Activated CD4-positive, alpha-beta T cell treated with anti-CD3 and anti-CD28 coated beads for 4 hours (primary cell): ENCODE data around the gene SUMF1.

Experiments
- DNase-seq, 2 donors: peaks; one replicate each; pipeline ENCODE4 v3.0.0-alpha.2; 2020

The SUMF1 gene

DNA sequence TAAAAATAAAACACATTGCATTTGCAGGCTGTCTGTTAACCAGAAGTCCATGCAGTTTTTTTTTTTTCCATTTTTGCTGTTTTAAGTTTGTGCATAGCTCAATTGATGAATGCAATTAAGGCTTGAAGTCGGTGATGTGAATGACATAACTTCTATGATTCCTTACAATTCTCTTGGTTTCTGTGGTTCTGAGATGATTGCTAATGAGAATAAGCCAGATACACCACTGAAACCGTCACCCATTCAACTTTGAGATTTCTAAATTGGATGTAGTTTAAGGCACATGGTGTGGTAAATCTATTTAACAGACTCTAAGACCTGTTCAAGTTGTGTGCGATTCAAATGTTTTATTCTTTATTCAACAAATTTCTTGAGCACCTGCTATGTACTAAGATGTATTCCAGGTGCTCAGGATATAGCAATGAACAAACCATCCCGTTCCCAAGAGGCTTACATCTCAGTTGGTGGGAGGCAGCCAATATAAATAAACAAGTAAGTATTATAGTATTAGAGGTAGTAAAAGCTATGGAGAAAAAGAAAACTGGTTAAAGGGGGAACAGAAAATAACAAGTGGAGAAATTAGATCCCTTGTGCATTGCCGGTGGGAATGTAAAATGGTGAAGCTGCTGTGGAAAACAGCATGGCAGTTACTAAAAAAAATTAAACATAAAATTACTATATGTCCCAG lies 30.1 kb upstream of the SUMF1 start:
- DNase-seq, result no peak

DNA sequence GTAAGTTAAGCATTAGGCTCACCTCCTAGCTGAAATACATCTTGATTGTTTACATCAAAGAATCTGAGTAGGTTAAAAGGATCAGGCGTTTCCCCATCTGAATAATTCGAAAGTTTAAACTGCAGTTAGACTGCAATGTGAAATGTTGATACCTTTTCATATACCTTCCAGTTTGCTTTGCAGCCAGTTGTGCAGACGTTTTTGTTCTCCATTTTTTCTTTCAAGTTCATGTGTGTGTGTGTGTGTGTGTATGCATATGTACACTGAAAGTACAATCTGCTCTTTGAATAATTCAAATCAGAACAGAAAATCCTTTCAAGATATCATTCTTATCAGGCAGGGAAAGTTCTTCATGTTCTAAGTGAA lies 29.0 kb upstream of the SUMF1 start:
- DNase-seq, result no peak

DNA sequence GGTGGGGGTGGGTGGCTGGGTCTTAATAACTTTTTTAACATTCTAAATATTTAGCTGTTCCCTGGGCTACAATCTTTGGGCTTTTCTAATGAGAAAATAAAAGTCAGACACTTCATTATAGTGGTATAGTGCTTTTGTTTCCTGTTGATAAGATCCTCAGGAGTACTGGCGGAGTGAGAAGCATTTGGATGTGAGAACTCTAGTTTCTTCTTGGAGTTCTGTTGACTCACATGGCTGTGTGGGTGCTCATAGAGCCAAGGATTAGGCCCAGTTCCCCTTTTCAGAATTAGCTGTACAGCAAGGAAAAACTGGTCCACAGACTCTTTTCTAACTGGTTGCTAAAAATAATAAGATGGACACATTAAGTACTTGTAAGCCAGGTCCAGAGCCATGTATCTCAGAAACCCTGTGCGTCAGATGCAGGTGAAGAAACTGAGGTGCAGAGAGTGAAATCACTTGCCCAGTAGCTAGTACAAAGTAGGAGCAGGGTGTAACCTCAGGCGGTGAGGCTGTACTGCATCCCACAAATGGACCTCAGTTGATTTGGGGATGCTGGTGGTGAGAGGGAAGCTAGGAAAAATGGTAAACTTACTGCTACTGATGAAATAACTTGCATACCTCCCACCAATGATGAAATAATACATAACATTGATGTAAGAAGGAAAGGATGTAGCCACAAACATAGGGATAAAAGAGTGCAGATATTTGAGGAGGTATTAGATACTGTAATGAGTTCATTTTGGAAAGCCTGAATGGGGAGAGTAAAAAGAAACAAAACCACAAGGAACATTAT lies 28.4 kb upstream of the SUMF1 start:
- no peak for DNase-seq

DNA sequence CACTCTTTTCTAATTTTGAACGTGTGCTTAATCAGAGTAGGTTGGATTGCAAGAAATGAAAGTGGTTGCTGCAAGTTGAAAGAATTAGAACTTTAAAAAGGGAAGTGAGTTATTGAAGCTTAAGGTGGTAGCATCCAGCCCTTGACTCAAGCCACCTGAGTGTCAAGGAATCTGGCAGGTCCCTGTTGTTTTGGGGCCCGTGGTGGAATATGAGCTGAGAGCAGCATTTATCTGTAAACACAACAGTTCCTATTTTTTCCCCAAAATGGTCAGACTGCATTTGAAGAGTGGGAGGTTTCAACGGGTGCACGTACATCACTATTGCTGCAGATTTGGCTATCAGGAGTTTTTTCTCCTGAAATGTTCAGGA lies 27.8 kb upstream of the SUMF1 start:
- DNase-seq, result no peak

DNA sequence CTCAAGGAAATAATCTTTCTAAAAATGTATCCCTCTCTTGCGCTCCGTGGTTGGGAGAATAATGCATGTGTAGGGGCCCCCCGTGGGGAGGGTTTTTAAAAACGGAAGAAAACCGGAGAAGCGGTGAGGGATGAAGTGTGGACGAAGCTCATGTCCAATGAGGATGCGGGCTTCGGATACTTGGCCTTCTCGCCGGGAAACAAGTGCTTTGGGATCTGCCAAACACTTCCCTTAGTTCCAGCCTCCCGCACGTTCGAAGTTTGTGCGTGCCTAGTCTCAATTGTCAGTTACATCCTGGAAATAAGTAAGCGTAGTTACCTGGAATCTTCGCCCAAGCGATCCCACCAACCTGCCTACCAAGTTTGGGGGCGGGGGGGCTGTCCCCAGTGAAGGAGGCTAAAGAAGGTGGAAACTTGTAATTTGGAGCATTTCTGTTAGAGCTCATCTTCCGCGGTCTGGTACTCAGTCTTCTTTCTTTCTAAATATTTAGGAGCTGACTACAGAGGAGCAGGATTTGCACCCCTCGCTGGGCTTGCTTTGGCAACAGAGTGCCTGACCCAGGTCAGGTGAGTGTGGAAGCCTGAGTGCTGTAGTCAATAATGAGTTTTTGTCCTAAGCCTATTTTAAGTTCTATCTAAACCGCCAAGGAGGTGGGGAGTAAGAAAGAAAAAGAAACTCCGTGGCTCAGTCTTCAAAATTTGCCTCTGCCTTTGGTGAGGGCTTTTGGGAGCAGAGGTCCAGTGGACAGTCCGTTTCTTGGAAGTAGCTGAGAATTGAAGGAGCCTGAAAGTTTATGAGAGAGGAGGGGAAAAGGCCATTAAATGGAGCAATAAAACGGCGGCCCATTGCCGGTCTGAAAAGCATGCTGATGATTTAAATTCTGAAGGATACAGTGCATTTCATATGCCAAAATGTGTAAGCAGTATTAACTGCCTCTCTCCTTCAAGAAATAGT lies 27.1 kb upstream of the SUMF1 start:
- peak in 1 of 2 donors; percentile 31 for DNase-seq

DNA sequence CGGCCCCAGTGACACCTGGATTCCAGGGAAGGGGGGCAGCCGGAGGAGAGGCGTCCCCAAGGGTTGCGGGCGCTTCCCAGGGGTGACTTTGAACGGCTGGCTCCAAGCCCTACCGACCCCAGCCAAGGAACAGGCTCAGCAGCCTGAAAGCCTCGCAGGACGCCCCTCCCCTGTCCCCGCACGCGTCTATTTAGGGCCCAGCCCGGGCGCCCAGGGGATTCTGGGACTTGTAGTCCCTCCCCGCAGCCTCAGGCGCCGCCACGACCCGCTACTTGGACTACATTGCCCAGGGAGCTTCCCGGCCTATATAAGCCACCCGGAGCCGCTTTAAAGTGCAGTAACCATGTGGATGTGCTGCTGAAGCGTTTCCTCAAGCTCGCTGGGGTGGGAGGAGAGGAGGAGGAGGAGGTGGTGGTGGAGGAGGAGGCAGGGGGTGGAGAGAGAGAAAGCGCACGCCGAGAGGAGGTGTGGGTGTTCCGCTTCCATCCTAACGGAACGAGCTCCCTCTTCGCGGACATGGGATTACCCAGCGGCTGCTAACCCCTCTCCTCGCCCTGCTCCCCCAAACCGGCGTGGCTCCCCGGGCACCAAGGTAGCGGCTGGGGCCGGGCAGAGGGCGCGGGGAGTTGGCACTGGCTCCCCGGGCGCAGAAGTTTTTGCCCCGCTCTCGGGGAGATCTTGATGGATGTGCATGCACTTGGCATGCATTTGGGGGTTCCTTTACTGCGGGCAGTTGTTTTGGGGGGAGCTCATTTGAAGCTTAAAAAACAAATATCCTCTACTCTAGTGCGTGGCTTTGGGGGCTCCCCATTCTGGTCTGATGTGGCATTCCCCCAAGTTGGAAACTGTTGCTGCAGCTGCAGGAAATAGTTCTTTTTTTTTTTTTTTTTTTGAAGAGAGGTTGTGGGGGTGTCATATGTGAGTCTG lies 26.2 kb upstream of the SUMF1 start, which contains the start of gene ITPR1:
ITPR1 (plus strand) TSS at position 335 of the 927 bp plus-strand sequence. CDS start 23,144 bp downstream, outside the sequence.
- peak; percentile 99 for DNase-seq

DNA sequence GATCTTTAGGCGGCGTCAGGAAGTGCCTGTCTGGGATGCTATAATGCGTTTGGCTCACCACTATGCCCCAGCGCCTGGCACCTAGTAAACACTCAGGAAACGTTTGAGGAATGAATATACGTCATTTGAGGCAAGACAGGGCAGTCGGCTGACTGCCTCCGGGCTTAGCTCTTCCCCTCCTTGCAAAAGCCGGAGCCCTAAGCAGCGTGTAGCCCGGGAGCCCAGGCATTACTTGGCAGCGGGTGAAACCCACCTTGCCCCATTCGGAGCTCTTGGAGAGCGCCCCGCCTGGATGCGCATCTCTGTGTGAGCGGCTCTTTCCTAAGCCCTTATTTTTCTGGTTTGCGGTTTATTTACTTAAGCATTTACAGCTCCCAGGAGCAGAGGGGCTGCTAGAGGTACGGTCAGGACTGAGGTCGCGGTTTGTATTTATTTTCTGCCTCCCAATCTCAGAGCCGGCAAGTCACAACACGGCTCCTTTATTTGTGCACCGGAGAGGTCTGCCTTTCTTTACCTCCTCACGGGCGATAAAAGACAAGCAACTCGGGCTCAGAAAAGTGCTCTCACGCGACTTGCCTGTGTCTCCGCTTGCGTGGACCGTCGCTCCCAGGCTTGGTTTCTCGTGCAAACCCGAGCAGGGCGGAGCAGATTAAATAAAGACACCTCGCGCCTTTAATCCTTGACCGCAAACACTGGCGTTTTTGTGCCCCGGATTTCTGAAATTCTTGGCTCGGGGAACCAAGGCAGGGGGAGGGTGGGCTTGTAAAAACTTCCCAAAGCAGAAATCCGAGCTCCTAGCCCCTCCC lies 25.3 kb upstream of the SUMF1 start:
- DNase-seq, result peak; percentile 43 to 45

DNA sequence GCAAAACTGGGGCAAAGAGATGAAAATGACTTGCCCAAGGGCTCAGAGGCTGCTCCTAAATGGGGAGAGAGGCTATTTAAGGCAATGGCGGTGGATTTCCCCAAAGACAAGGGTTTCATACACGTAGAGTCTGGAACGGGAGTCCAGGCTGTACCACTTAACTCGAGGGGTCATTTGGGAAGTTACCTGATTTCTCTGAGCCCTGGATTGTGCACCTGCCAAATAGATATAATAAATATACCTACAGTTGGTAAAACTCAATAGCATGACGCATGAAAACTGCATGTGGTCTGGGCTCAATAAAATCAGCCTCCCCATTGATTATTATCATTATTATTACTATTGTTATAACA lies 24.8 kb upstream of the SUMF1 start:
- DNase-seq, result no peak

DNA sequence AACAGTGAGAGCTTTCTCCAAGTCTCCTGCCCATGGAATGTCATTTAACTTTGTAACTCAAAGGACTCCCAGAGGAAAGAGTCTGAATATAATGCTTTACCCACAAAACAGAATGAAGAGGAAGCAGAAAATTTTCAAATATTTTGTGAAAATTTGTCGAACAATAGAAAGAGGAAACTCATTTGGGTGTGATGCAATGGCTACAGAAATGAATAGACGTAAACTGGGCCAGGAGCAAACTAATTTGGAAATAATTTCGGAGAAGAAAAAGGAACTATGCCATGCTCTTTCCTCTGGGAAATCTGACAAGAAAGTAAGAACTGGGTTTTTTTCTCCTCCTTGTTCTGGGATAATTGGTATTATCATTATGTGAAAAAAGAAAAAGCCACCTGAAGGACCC lies 11.2 kb upstream of the SUMF1 start:
- DNase-seq, result no peak

DNA sequence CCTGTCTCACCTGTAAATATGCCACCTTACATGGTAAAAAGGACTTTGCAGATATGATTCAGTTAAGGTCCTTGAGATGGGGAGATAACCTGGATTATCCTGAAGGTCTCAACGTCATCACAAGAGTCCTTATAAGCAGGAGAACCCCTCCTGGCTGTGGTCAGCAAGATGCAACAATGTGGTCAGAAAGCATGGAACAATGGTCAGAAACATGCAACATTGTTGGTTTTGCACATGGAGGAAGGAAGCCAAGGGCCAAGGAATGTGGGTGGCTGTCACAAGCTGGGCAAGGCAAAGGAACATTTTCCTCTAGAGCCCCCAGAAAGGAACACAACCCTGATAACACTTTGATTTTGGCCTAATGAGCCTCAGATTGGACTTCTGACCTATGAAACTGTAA lies 9.4 kb upstream of the SUMF1 start:
- DNase-seq, result no peak

DNA sequence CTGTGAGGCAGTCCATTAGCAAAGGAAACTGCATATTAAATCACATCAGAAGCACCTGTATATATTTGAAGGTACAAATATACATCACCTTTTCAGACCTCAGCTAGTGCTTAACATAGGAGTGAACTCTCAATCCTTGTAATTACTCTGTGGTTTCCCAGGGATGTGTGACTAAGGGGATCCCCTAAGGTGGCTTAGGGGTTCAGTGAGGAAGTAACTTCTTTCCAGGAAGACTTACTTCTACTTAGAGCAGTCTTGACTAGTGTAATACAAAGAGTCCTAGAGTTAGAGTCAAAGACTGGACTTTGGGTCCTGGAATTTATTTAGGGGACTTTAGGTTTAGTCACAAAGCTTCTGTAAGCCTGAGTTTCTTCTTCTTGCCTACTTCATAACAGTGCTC lies 8.7 kb upstream of the SUMF1 start:
- no peak for DNase-seq

DNA sequence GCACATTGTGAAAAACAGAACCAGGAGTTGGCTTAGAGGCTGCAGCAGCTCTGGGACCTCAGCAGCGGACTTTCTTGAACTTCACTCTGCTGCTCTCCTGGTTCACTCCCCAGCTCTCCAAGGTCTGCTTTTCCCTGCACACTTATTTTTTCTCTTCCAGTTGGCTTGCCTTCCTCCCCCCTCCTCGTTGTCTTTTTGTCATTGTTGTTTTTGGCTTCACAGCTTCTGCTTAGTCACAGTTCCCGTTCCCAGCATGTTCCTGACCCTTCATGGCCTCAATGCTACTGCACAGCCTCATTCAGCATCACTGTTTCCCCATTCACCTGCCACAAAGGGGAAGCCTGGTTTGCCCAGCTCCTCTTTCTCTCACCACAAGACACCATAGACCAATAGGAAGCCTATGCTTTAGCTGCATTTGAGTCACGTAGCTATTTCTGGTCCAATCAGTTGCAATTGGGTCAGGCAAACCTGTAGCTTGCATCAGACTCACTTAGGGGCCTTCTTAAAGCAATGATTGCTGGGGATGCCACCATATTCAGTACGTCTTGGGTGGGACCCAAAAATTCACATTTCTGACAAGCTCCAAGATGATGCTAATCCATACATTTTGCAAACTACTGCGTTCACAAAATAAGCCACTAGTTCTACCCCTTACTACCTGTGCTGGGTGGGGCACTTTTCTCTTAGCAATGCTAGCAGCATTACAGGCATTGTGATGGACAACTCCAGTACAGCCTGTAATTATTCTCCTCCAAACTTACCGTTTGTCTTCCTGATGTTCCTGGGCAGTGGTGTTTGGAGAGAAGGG lies 7.8 kb upstream of the SUMF1 start:
- no peak for DNase-seq

DNA sequence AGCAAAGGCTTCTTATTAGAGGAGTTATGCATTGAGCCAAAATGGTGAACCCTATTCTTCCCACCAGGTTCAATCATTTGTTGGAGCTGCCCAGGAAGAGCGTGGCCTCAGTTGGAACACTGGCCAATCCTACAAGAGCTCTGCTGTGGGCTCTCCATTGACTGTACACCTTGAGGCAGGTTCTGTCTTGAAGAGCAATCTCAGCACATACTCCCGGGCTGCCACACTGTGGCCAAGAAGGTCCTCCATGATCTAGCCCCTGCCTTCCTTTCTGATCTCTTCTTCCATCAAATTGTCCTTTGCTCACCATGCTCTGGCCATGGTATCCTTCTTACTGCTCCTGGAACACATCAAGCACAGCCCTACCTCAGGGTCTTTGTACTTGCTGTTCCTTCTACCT lies 5.7 kb upstream of the SUMF1 start:
- no peak for DNase-seq

DNA sequence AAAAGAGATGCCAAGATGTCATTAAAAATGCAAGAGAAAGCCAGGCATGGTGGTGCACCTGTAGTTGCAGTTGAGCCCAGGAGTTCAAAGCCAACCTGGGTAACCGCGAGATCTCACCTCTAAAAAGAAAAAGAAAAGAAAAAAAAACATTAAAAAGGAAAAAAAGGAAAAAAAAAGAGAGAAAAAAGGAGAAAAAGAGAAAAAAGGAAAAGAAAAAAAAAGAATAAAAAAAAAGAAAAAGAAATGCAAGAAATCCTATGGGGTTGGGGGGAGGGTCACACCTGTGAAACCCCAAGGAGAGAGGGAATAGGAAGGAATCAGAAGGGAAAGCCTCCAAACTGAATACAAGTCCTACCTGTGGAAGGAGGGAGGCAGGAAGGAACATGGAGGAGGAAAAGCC lies 5.2 kb upstream of the SUMF1 start:
- no peak for DNase-seq

DNA sequence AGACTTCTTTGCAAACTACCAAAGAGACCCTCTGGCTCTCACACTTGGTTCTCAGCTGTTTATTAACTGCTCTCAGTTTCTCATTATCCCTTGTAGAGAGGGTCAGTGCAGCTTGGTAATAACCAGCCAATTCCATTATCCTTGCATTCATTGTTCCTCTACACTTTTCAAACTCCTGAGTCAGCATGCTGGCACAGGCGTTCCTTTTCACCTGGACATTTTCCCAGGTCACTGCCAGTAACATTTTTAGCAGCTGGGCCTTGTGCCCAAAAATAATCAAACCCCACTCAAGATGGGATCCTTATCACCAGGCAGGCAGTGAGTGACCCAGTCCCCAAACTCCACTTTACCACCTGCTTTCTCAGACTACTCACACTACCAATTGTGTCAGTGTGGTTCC lies 4.8 kb upstream of the SUMF1 start:
- DNase-seq, result no peak

DNA sequence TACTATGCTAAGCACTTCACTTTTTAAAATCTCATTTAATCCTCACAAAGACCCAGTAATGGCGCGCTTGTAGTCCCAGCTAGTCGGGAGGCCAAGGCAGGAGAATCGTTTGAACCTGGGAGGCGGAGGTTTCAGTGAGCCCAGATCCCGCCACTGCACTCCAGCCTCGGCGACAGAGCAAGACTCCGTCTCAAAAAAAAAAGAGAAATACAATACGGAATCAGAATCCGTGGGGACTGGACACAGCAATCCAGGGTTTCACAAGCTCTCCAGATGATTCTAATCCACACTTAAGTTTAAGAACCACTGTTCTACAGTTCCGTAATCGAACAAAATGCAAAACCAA lies 426 bp upstream of the SUMF1 start:
- no peak for DNase-seq

DNA sequence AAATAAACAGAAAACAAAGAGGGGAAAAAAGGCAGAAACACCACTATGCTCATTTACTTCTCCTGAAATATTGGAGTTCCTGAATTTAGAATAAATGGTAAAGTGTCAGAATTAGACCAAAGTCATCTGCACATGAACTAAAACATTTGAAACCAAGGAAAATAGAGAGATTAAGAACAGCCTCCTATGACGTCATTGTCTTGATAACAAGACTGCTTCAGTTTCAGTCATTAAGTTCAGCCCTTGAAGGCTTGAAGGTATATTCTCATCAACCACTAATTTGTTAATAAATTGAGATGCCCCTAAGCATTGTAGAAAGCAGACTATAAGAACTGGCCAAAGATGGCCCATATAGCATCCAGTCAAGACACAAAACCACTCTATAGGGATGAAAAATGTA lies 2.5 kb downstream of the SUMF1 start:
- no peak for DNase-seq

DNA sequence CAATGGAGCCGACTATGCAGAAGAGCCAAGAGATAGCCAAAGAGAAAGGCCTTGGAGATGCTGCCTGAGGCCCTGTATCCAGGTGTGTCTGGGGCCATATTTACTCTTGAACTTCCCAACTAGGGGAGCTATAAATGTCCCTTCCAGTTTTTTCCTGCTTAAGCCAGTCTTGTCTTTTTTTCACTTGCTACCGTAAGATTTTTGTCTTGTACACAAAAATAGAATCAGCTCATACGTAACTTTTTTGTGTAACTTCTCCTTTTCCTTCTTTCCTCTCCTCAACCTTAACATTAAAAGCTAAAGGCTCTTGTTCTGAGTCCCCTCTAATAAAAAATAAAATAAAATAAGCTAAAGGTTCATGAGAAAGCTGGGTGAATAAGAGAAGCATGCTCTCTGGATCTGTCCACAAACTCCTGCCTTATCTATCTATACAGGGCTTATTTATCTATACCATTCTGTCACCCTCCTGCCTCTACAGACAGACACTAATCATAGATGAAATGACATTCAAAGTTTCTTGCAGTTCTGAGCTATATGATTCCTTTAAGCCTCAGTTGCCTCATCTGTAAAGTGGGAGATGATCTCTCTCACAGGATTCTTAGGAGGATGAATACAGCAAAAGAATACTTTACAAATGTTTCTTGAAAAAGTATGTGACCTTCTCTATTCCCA lies 4.6 kb downstream of the SUMF1 start:
- DNase-seq, result no peak

DNA sequence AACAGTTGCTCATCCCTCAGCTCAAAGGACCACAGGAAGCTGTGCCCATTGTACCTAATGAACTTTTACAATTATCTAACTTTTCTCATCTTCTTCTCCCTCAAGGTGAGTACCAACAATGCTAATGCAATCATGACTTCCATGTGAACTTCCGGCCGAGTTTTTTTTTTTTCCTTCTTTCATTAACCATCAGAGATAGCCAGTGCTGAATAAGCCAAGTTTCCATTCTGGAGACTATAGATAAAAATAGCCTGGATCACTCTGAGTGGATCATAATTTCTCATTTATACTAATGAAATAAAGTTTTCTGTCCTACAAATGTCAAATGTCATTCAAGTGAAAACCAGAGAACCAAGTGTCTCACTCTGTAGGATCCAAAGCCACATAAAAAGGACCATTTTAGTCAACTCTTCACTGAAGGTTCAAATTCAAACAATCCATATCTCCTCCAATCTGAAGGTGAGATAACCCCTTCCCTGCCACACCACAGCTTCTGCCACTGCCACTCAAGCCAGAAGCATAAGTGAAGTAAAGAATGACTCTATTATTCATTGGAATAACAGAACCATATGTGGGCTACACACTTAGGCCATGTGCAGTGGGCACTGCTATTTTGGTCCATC lies 5.5 kb downstream of the SUMF1 start:
- DNase-seq, result no peak

DNA sequence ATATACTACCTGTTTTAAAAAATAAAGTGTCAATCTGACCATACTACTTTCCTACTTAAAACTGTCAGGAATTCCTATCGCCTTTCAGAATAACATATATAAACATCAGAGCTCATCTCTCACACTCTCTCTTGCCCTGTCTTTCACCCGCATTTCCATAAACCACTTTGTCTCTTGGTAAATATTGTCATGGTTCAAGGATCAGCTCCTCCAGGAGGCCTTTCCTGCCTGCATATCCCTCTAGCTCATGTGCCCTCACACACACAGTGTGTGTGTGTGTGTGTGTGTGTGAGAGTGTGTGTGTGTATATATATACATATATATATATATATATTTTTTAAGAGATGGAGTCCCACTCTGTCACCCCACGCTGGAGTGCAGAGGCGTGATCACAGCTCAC lies 6.7 kb downstream of the SUMF1 start:
- no peak for DNase-seq
